Left colon (tissue), 2 donors: ENCODE results near the gene ACP7. TPM values are rescaled to one million over a fixed set of nuclear protein-coding genes. Genes with fewer than 3 reads are reported as not detected.
"Not testable (repeated sequence)": the region's sequence is repeated elsewhere in the genome, so short reads cannot be mapped to it uniquely, and the experiment has no call there.

Source experiments
- ATAC-seq: fragments of 200-7000 bp; cut with Tn5 transposase; one replicate; pipeline ENCODE4 v1.9.1; 2020; ENCODE audit warnings: mild to moderate bottlenecking, moderate library complexity
- DNase-seq, 2 donors: peaks; one replicate each; pipeline ENCODE4 v3.0.0-alpha.2; 2020
- intact Hi-C, 2 donors: fragments of 100-400 bp; cut with DNase I in 1 of 2; cut with micrococcal nuclease in 1 of 2; formaldehyde crosslinking; loops; one replicate each; pipeline versions ENCODE4 v1.11.2 to v1.14.0; 2022; cut with DNase I, micrococcal nuclease
- total RNA-seq, 2 donors: library from RNA; stranded (reverse); fragmentation: NEBNext Ultra II Directional; extraction: Animal tissue kit (Norgen Biotek cat#: 25700); gene quantifications; one replicate each; pipeline ENCODE4 v1.2.1, GENCODE V29; 2021
- donor health status: DM: no; HTN: no; CAD: no.
- donor health status: DM: yes; HTN: yes; CAD: no.

Gene ACP7
- total RNA-seq, 2 donors from 2014 or later, result not detected

DNA sequence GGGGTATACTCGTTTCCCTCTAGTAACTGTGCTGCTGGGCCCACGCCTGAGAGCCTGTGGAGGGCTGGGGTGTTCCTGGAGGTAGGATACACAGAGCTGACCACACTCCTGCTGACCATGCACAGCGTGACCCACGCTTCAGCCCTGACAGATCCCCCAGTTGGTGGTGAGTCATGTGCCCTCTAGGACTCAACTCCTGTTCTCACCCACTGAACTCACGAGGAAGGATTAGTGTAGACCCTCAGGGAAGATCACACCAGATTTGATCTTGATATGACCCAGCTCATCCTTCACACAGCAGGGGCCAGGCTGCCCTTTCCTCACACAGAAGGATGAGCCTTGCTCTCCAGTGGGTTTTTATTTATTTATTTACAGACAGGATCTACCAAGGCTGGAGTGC lies 13.3 kb upstream of the ACP7 start:
- no peak for ATAC-seq
- no peak for DNase-seq
- intact Hi-C loops, result no loop called here

DNA sequence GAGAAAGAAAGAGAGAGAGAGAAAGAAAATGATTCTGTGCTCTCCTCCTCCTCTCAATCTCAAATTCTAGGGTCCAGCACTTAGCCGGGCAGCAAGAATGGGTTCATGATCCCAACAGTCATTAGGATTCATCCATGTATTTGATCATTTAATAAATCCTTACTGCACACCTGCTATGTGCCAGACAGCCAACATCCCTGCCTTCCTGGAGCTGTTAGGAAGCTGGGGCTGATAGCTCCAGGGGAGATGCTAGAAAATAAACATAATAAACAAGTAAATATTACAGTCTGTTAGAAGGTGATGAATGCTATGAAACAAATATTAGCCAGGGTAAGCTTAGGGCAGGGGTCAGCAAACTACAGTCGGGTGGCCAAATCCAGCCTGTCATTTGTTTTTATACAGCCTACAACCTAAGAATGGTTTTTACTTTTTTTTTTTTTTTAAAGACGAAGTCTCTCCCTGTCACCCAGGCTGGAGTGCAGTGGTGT lies 9.9 kb upstream of the ACP7 start:
- no peak for ATAC-seq
- DNase-seq, result no peak
- intact Hi-C loops, result no loop called here

DNA sequence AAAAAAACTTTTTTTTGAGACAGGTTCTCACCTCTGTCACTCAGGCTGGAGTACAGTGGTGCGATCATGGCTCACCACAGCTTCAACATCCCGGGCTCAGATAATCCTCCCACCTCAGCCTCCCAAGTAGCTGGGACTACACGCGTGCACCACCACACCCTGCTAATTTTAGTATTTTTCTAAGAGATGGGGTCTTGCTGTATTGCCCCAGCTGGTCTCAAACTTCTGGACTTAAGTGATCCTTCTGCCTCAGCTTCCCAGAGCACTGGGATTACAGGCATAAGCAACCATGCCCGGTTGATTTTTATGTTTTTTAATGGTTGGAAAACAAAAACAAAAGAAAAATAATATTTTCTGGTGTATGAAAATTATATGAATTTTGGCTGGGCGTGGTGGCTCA lies 9.2 kb upstream of the ACP7 start:
- ATAC-seq, result no peak
- no peak for DNase-seq
- intact Hi-C loops, result no loop called here

DNA sequence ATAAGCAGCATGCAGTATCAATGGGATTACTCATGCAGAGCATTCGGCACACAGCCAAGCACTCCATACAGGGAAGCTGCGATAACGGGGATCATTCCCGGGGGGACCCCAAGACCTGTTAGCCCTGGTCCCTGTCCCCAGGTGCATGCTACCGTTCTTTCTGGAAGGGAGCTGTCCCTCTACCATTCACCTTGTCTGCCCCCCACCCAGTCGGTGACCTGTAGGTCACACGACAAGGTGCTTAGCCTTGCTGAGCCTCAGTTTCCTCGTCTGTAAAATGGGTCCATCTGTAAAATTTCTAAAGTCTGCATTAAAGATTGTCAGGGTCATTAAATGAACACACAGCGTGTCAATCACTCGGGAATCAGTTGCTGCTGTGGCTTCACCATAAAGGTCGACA lies 6.8 kb upstream of the ACP7 start:
- intact Hi-C loops, result no loop called here
- DNase-seq (no peak), ATAC-seq (no peak)

- intact Hi-C loops, result no loop called here
- no peak for DNase-seq
- no peak for ATAC-seq
These were observed 5.5 kb upstream of the ACP7 start for GRCh38 chr19:39078436-39079200.

- intact Hi-C loops, result no loop called here
- ATAC-seq (no peak), DNase-seq (no peak)
These were observed 3.7 kb upstream of the ACP7 start for GRCh38 chr19:39080431-39080830.

GRCh38 chr19:39082167-39082566 lies 2.0 kb upstream of the ACP7 start:
- intact Hi-C loops, result no loop called here
- no peak for DNase-seq
- ATAC-seq, result no peak

GRCh38 chr19:39082745-39083598 lies 1.2 kb upstream of the ACP7 start:
- ATAC-seq (no peak), DNase-seq (no peak)
- intact Hi-C loops, result no loop called here

- ATAC-seq (no peak), DNase-seq (no peak)
- intact Hi-C loops, result no loop called here
These were observed 577 bp upstream of the ACP7 start for GRCh38 chr19:39083599-39083982.

DNA sequence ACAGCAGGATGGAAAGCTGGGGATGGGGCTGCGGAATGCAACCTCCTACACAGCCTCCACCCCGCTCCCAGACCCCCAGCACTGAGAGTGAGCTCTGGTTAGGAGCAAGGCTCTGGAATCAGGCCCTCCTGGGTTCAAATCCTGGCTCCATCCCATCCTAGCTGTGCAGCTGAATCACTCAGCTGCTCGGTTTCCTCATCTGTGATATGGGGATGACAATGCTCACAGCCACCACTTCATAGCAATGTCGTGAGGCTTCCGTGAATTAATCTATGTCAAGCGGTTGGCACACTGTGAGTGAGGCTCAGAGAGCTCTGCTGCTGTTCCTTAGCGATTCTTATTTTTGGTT lies 538 bp downstream of the ACP7 start:
- ATAC-seq, result no peak
- no peak for DNase-seq
- intact Hi-C loops, result no loop called here

DNA sequence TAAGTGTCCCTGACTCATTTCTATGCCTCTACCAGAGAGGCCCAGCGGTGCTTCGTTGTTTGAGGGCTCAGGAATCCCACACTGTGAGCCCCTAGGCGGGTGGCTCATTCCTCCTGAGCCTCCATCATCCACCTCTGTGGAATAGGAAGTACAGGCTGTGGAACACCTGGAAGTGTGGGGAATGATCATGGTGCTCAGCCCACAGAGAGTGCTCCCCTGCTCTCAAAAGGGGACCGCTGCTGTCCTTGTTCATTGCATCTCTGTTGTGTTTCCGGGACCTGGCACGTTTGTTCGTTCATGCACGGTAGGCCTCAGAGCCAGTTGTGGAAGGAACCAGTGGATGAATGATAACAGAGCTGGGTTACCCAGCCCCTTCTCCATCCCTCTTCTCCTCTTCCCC lies 1.2 kb downstream of the ACP7 start:
- intact Hi-C loops, result no loop called here
- ATAC-seq (no peak), DNase-seq (no peak)

- intact Hi-C loops, result no loop called here
- ATAC-seq, result no peak
- no peak for DNase-seq
These were observed 2.2 kb downstream of the ACP7 start for GRCh38 chr19:39086386-39086785.

- no peak for ATAC-seq
- intact Hi-C loops, result no loop called here
- no peak for DNase-seq
These were observed 3.9 kb downstream of the ACP7 start for GRCh38 chr19:39087907-39088686.

GRCh38 chr19:39090016-39090415 lies 5.8 kb downstream of the ACP7 start:
- ATAC-seq, DNase-seq: not testable (repeated sequence)

GRCh38 chr19:39090881-39091280 lies 6.7 kb downstream of the ACP7 start:
- intact Hi-C loops, result no loop called here
- no peak for DNase-seq
- ATAC-seq, result no peak

More at GRCh38 chr19:39090016-39090415, 5.8 kb downstream of the ACP7 start:
- intact Hi-C loops, result not testable (repeated sequence)

DNA sequence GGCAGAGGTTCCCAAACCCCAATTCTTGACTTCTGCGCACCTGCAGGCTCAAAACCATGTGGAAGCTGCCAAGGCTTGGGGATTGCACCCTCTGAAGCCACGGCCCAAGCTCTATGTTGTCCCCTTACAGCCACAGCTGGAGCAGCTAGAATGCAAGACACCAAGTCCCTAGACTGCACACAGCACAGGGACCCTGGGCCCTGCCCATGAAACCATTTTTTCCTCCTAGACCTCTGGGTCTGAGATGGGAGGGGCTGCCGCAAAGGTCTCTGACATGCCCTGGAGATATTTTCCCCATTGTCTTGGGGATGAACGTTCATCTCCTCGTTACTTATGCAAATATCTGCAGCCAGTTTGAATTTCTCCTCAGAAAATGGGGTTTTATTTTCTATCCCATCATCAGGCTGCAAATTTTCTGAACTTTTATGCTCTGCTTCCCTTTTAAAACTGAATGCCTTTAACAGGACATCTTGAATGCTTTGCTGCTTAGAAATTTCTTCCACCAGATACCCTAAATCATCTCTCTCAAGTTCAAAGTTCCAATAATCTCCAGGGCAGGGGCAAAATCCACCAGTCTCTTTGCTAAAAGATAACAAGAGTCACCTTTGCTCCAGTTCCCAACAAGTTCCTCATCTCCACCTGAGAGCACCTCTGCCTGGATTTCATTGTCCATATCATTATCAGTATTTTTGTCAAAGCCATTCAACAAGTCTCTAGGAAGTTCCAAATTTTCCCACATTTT lies 11.8 kb downstream of the ACP7 start:
- ATAC-seq, intact Hi-C loops, DNase-seq: not testable (repeated sequence)

- DNase-seq, result no peak
These were observed 13.1 kb downstream of the ACP7 start for GRCh38 chr19:39097299-39097698.

DNA sequence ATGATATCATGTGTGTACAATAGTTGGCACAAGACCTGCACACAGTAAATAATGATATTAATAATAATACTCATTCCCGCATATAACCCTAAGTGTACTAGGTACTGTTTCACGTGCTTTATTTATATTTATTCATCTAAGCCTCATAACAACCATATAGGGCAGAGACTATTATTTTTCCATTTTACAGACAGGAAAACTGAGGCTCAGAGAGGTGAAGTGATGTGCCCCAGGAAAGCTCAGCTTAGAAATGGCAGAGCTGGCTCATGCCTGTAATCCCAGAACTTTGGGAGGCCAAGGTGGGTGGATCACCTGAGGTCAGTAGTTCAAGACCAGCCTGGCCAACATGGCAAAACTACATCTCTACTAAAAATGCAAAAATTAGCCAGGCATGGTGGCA lies 13.6 kb downstream of the ACP7 start:
- no peak for ATAC-seq
- DNase-seq, result no peak
- intact Hi-C loops, result no loop called here

More at GRCh38 chr19:39097299-39097698, 13.1 kb downstream of the ACP7 start:
- no peak for ATAC-seq
- intact Hi-C loops, result no loop called here
